GM12892 (cell line): ENCODE data around the gene KCNMA1.

Experiments
- POLR2A ChIP-seq: IDR thresholded peaks from 2 replicates; pipeline ENCODE4 v1.6.1; 2011; ENCODE audit warnings: low read depth, low read length, control low read depth
- POLR2AphosphoS5 ChIP-seq: IDR thresholded peaks from 2 replicates; pipeline ENCODE4 v1.6.1; 2011; ENCODE audit warnings: low read depth, low read length, control low read depth

DNA sequence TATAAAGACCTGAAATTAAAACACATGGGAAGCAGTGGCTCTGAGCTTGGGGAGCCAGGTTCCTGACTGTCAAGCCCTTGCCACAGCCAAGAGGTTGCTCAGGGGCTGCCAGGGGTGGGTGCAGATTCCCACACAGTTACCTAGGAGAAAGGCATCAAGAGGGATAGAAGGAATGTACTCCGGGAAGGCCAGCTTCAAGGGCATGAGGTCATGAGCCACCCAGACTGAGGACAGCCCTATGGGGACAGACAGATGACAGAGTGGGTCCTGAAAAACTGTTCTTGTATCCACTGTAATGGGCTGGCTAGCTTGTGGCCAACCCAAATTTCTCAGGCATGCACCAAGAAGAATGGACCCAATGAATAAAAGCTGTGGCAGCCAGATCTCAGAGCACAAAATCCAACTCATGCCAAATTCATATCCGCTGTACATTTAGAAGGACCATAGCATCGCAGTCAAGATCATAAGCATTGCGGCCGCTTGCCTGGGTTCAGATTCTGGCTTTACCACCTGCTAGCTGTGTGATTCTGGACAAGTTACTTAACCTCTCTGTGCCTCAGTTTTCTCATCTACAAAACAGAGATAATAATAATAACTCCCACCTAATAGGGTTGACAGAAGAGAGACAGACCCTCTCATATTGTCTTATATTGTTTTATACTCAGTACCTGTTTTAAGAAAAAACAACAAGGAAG is 44.9 kb upstream of the KCNMA1 start:
- no peak for TF ChIP-seq POLR2AphosphoS5
- TF ChIP-seq POLR2A, result no peak
